DOHH2 (cell line): ENCODE results near the gene GTSE1.

Experiments used
- EZH2phosphoT487 ChIP-seq: fragments of 200-600 bp; sonication (generic); IDR thresholded peaks from 2 replicates; pipeline ENCODE4 v1.6.1; 2017; ENCODE audit warnings: borderline replicate concordance, mild to moderate bottlenecking, antibody characterized with exemption, low read length, moderate library complexity, mixed read lengths
- TF ChIP-seq, protein P1 (sequence below): fragments of 200-600 bp; sonication (generic); IDR thresholded peaks from one replicate; pipeline ENCODE4 v1.5.1; 2014; ENCODE audit warnings: antibody characterized with exemption, mild to moderate bottlenecking, low read depth, low read length; ENCODE audit not compliant: poor library complexity, severe bottlenecking

DNA sequence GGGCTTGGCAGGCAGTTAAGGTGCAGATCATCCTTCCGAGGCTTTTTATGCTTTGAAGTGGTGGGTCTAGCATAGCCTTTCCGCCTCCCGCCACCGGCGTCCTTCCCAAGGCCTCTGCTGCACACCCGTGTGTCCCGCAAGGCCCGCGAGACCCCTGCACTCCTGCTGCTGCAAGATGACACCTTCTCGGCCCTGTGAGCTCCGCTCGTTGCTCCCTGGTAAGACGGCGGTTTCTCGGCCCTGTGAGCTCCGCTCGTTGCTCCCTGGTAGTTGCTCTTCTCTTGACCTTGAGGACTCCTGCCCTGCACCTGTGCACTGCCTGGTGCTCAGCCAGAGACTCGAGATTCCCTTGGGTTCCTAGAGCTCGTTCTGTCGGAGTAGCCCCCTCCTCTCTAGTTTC, 21.0 kb downstream of the GTSE1 start:
- TF ChIP-seq, protein P1, sequence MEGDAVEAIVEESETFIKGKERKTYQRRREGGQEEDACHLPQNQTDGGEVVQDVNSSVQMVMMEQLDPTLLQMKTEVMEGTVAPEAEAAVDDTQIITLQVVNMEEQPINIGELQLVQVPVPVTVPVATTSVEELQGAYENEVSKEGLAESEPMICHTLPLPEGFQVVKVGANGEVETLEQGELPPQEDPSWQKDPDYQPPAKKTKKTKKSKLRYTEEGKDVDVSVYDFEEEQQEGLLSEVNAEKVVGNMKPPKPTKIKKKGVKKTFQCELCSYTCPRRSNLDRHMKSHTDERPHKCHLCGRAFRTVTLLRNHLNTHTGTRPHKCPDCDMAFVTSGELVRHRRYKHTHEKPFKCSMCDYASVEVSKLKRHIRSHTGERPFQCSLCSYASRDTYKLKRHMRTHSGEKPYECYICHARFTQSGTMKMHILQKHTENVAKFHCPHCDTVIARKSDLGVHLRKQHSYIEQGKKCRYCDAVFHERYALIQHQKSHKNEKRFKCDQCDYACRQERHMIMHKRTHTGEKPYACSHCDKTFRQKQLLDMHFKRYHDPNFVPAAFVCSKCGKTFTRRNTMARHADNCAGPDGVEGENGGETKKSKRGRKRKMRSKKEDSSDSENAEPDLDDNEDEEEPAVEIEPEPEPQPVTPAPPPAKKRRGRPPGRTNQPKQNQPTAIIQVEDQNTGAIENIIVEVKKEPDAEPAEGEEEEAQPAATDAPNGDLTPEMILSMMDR = no peak
- TF ChIP-seq EZH2phosphoT487 = no peak
